ENCODE measurements around the gene POGZ.
"Not testable (repeated sequence)": the region's sequence is repeated elsewhere in the genome, so short reads cannot be mapped to it uniquely, and the experiment has no call there.

Gene POGZ

DNA sequence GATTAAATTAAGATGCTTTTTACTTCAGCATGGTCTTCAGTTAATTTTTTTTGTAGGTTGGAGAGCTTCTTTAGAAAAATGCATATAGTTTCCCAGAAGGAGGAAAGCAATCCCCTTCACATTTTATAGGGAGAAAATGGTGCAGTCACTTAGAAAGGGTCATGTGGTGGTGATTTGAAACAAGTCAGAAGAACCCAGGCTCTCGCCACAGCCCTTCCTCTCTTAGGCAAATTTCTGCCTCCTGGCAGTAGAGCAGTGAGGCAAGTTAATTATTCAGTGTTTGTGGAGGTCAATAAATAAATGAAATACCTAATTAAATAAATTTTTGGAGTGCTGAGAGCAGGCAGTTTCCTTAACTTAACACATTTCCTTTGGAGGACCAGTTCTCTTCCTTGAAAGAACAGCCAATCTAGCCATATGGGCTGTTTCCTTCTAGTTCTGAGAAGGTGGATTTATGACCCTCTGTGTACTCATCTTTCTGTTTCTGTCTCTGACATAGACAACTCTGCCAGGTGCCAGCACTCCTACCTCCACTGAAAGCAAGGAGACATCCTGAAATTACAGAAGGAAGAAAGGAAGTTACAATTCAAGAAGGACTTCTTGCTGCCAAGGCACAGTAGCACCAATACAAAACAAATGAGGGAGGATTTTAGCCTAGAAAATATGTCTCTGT is 19.0 kb upstream of the POGZ start:
- in situ Hi-C loops (cut with MboI; ENCODE audit: low sequenced_read_pairs), result no loop called here

- in situ Hi-C loops (cut with MboI; ENCODE audit: low sequenced_read_pairs), result no loop called here
Measured at GRCh38 chr1:151477066-151477465, 17.8 kb upstream of the POGZ start.

DNA sequence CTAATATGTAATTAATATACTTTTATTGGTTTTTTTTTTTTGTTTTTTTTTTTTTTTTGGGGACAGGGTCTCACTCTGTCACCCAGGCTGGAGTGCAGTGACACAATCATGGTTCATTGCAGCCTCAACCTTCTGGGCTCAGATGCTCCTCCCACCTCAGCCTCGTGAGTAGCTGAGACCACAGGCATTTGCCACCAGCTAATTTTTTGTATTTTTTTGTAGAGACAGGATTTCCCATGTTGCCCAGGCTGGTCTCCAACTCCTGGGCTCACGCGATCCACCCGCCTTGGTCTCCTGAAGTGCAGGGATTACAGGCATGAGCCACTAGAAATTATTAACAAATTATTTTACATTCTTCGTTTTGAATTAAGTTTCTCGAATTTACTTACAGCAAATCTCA is 16.8 kb upstream of the POGZ start:
- in situ Hi-C loops (cut with MboI; ENCODE audit: low sequenced_read_pairs), result no loop called here

GRCh38 chr1:151475175-151475574 is 15.9 kb upstream of the POGZ start:
- in situ Hi-C loops (cut with MboI; ENCODE audit: low sequenced_read_pairs), result no loop called here

GRCh38 chr1:151474745-151475144 is 15.5 kb upstream of the POGZ start:
- in situ Hi-C loops (cut with MboI; ENCODE audit: low sequenced_read_pairs), result no loop called here

DNA sequence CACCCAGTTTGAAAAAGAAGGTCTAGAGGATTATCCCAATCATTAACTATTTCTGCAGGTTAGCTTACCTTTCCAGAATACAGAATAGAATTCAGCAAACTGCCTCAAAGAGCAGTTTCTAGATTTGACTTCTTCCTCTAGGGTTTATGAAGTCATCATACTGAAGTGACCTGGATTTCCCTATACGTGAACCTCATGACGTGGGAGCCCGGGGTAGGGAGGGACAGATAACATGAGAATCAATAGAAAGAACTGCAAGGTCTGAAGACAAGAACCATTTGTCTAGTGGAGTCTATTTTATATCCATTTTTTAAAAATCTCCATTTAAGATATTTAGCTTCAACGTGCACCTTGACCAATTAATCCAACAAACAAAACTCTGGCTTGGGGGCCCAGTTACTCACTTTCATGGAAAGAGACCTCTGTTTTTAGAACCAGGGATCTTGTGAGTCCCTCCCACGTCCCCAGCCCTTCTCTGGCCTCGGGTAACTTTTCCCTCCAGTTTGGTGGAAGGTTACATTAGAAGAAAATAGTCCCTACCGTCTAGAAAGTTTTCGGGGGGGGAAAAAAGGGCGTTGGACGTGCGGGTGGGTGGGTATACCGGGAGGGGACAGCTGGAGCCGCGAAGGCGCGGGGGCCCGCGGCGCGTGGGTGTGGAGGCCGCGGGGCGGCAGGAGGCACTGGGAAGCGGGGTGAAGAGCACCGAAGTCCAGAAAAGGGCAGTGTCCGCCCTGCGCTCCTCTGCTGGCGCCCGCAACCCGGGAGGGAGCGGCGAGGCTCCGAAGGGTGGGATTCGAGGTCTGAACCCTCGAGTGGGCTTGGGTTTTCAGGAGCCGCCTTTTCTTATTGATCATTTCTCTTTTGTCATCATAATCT is 13.8 kb upstream of the POGZ start:
- in situ Hi-C loops (cut with MboI; ENCODE audit: low sequenced_read_pairs), result no loop called here

- in situ Hi-C loops (cut with MboI; ENCODE audit: low sequenced_read_pairs), result no loop called here
Measured at GRCh38 chr1:151465026-151465425, 5.7 kb upstream of the POGZ start.

DNA sequence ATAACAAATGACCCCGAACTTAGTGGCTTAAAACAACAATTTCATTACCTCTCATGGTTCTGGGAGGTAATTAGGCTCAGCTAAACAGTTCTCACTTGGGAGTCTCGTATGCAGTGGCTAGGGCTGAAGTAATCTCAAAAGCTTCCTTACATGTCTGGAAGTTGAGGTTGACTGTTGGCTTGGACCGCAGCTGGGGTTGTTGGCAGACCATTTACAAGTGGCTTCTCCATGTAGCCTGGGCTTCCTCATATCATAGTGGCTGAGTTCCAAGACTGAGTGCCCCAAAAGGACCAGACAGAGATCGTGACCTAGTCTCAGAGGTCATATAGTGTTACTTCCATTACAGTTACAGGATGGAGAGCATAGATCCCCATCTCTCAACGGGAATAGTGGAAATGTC is 2.4 kb upstream of the POGZ start:
- in situ Hi-C loops (cut with MboI; ENCODE audit: low sequenced_read_pairs), result no loop called here

- in situ Hi-C loops (cut with MboI; ENCODE audit: low sequenced_read_pairs), result no loop called here
Measured at GRCh38 chr1:151458802-151459330, 428 bp downstream of the POGZ start.

- in situ Hi-C loops (cut with MboI; ENCODE audit: low sequenced_read_pairs), result no loop called here
Measured at GRCh38 chr1:151457911-151458801, 1.1 kb downstream of the POGZ start.

DNA sequence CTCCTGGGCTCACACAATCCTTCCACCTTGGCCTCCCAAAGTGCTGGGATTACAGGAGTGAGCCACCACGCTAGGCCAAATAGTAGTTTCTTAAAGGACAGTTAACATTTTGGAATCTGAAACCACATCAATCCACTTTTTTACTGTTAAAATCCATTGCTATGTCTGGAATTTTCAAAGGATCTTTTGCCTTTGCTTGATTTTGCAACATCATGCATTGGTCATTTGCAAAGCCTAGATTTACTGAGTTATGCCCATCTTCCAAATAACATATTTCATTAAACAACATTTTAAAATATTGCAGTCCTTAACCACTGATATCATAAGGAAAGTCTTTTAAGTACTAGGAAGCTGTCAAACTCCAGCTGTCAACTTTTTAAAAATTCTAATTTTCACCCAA is 3.3 kb downstream of the POGZ start:
- in situ Hi-C loops (cut with MboI; ENCODE audit: low sequenced_read_pairs), result no loop called here

GRCh38 chr1:151455231-151455630 is 4.1 kb downstream of the POGZ start:
- in situ Hi-C loops (cut with MboI; ENCODE audit: low sequenced_read_pairs), result no loop called here

DNA sequence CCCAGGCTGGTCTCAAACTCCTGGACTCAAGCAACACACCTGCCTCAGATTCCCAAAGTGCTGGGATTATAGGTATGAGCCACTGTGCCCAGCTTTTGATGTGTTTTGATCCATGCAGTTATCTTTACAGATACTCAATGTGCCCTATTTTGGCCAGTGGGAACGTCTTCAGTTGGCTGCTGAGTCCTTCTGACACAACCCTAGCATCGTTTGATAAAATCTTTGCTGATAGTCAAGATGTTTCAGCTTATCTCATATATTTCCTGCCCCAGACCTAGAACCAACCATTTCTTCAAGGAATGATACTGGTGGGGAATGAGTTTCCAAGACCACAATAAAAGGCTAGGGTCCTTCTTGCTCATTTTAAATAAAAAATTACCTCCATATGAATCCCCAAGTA is 11.6 kb downstream of the POGZ start:
- in situ Hi-C loops (cut with MboI; ENCODE audit: low sequenced_read_pairs), result no loop called here

DNA sequence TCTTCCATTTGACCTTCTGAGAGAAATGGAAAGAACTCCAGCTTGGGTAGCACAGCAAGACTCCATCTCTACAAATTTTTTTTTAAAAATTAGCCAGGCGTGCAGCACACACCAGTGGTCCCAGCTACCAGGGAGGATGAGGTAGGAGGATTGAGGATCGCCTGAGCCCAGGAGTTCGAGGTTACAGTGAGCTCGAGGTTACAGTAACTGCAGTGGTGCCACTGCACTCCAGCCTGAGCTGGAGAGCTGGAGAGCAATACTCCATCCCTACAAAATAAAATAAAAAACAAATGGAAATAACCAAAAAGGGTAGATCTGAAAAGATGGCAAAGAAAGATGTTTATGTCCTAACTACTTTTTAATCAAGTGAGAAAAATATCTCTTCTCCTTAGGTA is 14.5 kb downstream of the POGZ start:
- in situ Hi-C loops (cut with MboI; ENCODE audit: low sequenced_read_pairs), result no loop called here

GRCh38 chr1:151443846-151444782 is 15.2 kb downstream of the POGZ start:
- in situ Hi-C loops (cut with MboI; ENCODE audit: low sequenced_read_pairs), result no loop called here

DNA sequence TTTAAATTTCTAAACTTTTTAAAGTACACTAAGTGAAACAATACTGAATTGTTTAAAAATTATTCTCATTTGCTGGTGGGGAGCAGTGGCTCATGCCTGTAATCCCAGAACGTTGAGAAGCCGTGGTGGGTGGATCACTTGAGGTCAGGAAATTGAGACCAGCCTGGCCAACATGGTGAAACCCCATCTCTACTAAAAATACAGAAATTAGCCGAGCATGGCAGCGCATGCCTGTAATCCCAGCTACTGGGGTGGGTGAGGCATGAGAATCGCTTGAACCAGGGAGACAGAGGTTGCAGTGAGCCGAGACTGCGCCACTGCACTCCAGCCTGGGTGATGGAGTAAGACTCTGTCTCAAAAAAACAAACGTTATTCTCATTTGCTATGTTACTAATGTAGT is 21.9 kb downstream of the POGZ start:
- in situ Hi-C loops (cut with MboI; ENCODE audit: low sequenced_read_pairs), result not testable (repeated sequence)

DNA sequence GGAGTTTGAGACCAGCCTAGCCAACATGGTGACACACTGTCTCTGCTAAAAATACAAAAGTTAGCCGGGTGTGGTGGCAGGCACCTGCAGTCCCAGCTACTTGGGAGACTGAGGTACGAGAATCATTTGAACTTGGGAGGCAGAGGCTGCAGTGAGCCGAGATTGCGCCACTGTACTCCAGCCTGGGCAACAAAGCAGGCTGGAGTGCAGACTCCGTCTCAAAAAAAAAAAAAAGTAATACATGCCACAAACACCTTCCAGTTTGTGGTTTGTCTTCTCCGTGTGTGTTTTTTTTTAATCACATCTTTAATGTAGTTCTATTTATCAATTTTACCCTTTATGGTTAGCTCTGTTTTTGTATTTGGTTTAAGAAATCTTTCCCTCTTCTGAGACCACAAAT is 22.3 kb downstream of the POGZ start:
- in situ Hi-C loops (cut with MboI; ENCODE audit: low sequenced_read_pairs), result no loop called here

- in situ Hi-C loops (cut with MboI; ENCODE audit: low sequenced_read_pairs), result no loop called here
Measured at GRCh38 chr1:151435174-151435573, 24.1 kb downstream of the POGZ start.

DNA sequence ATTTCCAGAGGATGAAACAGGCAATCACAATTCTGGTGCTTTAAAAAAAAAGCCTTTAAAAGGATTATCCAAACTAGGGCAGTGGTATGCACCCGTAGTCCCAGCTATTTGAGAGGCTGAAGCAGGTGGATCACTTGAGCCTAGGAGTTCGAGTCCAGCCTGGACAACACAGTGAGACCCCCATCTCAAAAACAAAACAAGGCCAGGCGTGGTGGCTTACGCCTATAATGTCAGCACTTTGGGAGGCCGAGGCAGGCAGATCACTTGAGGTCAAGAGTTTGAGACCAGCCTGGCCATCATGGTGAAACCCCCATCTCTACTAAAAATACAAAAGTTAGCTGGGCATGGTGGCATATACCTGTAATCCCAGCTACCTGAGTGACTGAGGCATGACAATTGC is 25.5 kb downstream of the POGZ start:
- in situ Hi-C loops (cut with MboI; ENCODE audit: low sequenced_read_pairs), result not testable (repeated sequence)

GRCh38 chr1:151428068-151428467 is 31.2 kb downstream of the POGZ start:
- in situ Hi-C loops (cut with MboI; ENCODE audit: low sequenced_read_pairs), result no loop called here

Data from hTERT RPE-1 (cell line).